ENCODE measurements around the gene TYW5.
"Not testable (repeated sequence)": the region's sequence is repeated elsewhere in the genome, so short reads cannot be mapped to it uniquely, and the experiment has no call there.

TYW5 gene

GRCh38 chr2:199914372-199914958 is 40.8 kb downstream of the TYW5 start:
- no peak for DNase-seq (ENCODE audit: low spot score)

DNA sequence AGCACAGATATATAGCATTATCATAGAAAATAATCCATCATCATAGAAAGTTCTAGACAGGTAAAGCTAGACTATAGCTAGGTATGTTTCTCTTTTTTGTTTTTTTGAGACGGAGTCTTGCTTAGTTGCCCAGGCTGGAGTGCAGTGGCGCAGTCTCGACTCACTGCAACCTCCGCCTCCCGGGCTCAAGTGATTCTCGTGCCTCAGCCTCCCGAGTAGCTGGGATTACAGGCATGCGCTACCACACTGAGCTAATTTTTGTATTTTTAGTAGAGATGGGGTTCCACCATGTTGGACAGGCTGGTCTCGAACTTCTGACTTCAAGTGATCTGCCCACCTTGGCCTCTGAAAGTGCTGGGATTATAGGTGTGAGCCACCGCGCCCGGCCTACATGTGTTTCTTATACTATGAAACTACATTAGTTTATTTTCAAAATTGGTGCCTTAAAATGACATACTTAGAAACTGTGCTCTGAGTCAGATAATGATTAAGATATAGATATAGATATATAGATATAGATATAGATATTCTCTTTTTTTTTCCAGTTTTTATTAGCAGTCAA is 42.7 kb downstream of the TYW5 start:
- not testable (repeated sequence) for DNase-seq (ENCODE audit: low spot score)

- DNase-seq (ENCODE audit: low spot score) = no peak
Measured at GRCh38 chr2:199911877-199912161, 43.5 kb downstream of the TYW5 start.

DNA sequence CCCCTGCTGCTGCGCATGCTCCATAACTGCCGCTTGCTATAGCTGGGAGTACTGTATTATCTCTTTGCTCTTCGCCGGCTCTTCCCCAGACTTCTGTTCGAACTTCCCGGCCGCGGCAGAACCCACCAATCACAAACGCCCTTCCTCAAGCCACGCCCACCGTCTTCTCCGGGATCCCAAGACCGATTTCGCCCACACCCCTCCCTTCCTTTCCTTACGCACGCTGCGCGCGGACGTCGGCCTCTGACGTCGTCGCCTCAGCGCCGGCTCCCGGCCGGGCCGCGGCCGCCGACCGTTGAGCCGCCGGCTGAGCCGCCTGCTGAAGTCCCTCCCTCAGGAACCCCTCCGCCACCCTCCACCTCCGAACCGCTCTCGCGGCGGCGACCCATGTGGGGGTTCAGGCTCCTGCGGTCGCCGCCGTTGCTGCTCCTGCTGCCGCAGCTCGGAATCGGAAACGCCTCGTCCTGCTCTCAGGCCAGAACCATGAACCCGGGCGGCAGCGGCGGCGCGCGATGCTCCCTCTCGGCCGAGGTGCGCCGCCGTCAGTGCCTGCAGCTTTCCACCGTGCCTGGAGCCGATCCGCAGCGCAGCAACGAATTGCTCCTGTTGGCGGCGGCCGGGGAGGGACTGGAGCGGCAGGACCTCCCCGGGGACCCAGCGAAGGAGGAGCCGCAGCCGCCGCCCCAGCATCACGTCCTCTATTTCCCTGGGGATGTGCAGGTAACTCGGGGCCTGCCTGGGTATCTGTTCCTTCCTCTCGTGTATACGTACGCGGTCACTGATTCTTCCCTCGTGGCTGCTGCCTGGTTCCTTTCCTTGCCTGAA is 44.0 kb downstream of the TYW5 start, which contains the start of gene C2orf69:
TSS of gene C2orf69 (plus strand) at position 242 of the 825 bp plus-strand sequence. CDS start at position 388, 146 bp downstream.
- DNase-seq (ENCODE audit: low spot score) = peak; percentile 98

- DNase-seq (ENCODE audit: low spot score) = no peak
Measured at GRCh38 chr2:199910338-199911051, 44.8 kb downstream of the TYW5 start.

DNA sequence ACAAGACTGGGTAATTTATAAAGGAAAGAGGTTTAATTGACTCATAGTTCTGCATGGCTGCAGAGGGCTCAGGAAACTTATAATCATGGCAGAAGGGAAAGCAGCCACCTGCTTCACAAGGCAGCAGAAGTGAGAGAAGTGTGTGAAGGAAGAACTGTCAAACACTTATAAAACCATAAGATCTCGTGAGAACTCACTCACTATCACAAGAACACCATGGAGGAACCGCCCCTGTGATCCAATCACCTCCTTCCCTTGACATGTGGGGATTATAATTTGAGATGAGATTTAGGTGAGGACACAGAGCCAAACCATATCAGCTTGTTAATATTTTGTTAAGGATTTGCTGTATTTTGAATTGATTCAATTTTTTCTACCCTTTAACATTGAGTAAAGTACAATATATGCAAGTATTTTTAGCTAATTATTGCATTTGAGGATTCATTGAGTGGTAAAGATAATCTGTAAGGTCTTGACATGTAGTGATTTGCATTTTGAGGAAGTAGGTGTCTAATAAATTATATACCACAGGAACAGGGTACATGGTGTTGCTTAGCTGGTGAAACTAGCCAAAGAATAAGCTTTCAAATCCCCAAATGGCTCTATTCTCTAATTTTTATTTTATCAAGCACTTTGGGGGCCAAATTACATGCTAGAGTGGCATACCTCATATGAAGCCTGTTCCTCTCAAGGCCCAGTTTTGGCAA is 48.1 kb downstream of the TYW5 start:
- DNase-seq (ENCODE audit: low spot score) = no peak

- DNase-seq (ENCODE audit: low spot score) = no peak
Measured at GRCh38 chr2:199903111-199903510, 52.2 kb downstream of the TYW5 start.

DNA sequence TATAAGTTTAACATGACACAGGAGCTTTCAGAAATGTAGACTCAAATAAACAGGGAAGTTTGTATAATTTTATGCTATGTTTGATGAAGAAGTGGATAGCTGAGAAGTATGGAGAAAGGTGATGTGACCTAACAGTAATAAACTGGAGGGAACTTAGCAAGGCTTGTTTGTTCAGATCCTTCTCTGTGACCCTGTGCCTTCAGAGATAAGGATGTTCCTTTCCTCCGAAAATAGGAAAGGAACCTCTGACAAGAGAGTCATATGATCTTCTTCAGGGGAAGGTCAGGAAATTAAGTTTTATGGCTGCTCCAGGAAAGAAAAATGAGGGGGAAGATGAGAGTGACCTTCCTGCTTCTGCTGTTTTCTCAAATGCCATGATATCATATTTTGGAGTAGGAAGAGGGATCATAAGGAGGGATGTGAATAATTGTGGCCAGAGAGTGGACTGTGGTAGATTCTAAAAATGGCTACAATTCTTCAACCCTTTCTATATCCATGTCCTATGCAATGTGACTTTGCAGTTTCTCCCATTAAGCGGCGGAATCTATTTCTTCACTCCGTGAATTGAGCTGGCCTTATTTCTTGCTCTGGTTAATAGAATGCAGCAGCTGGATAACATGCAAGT is 52.7 kb downstream of the TYW5 start:
- DNase-seq (ENCODE audit: low spot score) = no peak

- no peak for DNase-seq (ENCODE audit: low spot score)
Measured at GRCh38 chr2:199901942-199902341, 53.3 kb downstream of the TYW5 start.

DNA sequence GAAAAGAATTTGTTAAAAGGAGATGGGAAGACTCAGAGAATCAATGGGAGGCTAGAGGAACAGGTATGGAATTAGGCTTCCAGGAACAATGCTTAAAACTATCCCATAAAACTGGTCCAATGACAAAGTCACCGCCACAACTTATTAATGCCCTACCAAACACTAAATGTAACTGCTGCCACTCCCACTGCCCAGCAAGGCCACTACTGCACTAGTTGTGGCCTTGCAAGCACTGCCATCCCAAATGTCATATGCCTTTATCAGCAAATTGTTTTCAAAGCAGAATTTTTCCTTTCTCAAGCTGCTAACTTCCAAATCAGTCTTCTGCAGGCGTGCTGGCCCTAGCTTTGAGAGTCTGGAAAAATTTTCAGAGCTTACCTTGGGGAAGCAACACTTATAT is 58.7 kb downstream of the TYW5 start:
- no peak for DNase-seq (ENCODE audit: low spot score)

GRCh38 chr2:199895406-199895805 is 59.9 kb downstream of the TYW5 start:
- DNase-seq (ENCODE audit: low spot score) = no peak

DNA sequence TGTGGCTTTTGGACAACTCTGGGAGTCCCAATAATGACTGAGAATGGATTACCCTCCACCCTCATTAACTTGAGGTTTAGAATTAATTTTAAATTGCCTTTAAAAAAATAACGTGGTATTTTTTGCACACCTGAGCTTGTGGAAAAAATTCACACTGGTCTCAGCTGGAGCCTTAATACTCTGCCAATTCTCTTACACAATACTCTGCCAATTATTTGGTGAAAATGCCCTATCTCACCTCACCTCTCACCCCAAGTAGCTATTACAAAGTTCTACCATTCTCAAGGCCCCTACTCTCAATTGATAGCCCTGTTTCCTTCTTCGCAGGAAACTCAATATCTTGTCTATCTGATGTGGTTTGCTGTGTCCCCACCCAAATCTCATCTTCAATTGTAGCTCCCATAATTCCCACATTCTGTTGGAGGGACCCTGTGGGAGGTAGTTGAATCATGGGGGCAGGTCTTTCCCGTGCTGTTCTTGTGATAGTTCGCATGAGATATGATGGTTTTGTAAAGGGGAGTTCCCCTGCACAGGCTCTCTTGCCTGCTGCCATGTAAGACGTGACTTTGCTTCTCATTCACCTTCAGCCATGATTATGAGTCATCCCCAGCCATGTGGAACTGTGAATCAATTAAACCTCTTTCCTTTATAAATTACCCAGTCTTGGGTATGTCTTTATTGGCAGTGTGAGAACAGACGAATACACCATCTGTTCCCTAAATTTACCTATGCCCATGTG is 71.6 kb downstream of the TYW5 start:
- DNase-seq (ENCODE audit: low spot score) = no peak

DNA sequence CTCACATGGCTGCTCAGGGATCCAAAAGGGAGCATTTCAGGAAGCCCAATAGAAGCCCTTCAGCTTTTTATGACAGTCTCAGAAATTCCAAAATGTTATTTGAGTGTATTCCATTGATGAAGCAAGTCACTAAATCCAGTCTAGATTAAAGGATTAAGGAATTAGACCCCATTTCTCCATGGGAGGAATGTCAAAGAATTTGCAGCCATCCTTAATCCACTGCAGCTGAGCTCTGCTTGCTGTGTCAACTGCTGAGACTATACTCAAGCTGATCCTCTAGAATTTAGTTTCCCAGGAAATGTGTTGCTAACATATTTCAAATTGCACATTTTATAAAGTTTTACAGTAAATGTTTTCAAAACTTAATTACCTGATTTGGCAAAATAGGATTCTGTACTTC is 72.6 kb downstream of the TYW5 start:
- no peak for DNase-seq (ENCODE audit: low spot score)
